GM15510 (cell line): ENCODE results near the gene CCDC195.

Experiments
- POLR2A ChIP-seq: IDR thresholded peaks from 3 replicates; pipeline ENCODE4 v1.6.1; 2011; ENCODE audit warnings: borderline replicate concordance; ENCODE audit not compliant: insufficient read length; ENCODE audit errors: extremely low read depth

The CCDC195 gene

DNA sequence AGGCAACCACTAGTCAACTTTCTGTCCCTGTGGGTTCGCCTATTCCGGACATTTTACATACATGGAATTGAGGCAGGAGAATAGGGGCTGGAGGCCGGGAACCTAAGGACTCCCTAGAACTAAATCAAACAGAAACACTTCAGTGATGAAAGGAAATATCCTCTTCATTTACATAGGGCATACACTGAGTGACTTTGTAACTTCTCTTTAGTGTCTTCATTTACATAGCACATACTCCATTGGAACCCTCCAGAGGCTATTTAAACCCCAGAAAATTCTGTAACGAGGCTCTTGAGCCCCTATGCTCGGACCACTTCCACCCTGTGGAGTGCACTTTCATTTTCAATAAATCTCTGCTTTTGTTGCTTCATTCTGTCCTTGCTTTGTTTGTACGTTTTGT, 56.5 kb downstream of the CCDC195 start:
- no peak for TF ChIP-seq POLR2A

DNA sequence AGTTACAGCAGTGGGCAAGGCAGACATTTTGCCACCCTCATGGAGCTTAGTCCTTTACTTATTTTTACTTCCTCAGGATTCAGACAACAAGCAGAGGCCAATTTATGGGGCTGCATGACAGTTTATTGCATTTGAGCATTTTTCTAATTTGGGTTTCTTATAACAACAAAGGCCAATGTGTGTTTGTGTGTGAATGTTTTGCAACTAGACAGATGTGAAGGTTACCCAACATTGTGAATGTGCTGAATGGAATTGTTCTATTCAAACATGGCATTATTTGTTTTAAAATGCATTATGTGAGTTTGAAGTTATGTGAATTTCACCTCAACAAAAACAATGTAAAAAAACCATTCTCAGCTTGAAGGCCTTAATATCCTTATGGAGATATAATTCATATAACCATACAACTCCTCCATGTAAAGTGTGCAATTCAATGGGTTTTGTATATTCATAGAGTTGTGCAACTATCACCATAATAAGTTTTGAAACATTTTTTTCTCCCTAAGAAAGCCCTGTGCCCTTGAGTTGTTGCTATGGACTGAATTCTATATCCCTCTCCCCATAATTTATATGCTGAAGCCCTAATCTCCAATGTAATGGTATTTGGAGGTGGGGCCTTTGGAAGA, 57.3 kb downstream of the CCDC195 start:
- no peak for TF ChIP-seq POLR2A

GRCh38 chr2:224657349-224657748, 58.8 kb downstream of the CCDC195 start:
- TF ChIP-seq POLR2A: no peak

GRCh38 chr2:224655006-224655537, 61.1 kb downstream of the CCDC195 start:
- no peak for TF ChIP-seq POLR2A
